Mesenchymal stem cell (in vitro differentiated cells and primary cell): ENCODE measurements around the gene AFDN.

Experiments used
- DNase-seq: peaks from one replicate; pipeline ENCODE4 v3.0.0-alpha.2; 2013
- H2AFZ ChIP-seq: one replicate; pipeline ENCODE4 v1.6.1; 2013; ENCODE audit warnings: low read depth, mild to moderate bottlenecking, control low read depth, inconsistent platforms, low read length, moderate library complexity
- H2AK5ac ChIP-seq: 2 replicates; pipeline ENCODE4 v1.6.1; 2013; ENCODE audit warnings: low read length, moderate library complexity, mild to moderate bottlenecking, inconsistent platforms; ENCODE audit not compliant: severe bottlenecking
- H2BK120ac ChIP-seq: one replicate; pipeline ENCODE4 v1.6.1; 2013; ENCODE audit warnings: low read depth, mild to moderate bottlenecking, inconsistent platforms, low read length, moderate library complexity
- H2BK12ac ChIP-seq, 2 experiments: one replicate each; pipeline ENCODE4 v1.6.1; 2013; ENCODE audit warnings: inconsistent platforms in 2 of 2, low read length in 2 of 2, mild to moderate bottlenecking in 2 of 2, moderate library complexity in 2 of 2, control low read depth in 1 of 2
- H2BK15ac ChIP-seq: one replicate; pipeline ENCODE4 v1.6.1; 2013; ENCODE audit warnings: mild to moderate bottlenecking, low read depth, inconsistent platforms; ENCODE audit not compliant: poor library complexity, severe bottlenecking
- H2BK5ac ChIP-seq: 2 replicates; pipeline ENCODE4 v1.6.1; 2013; ENCODE audit warnings: low read depth, mild to moderate bottlenecking, low read length, control low read depth, inconsistent platforms; ENCODE audit not compliant: poor library complexity, severe bottlenecking
- H3K14ac ChIP-seq, 2 experiments: one replicate each; pipeline ENCODE4 v1.6.1; 2013; ENCODE audit warnings: inconsistent platforms in 2 of 2, low read length in 2 of 2, control low read depth in 1 of 2, mild to moderate bottlenecking in 1 of 2, moderate library complexity in 1 of 2
- H3K18ac ChIP-seq, 2 experiments: one replicate each; pipeline ENCODE4 v1.6.1; 2013; ENCODE audit warnings: inconsistent platforms in 2 of 2, low read length in 2 of 2, control low read depth in 1 of 2, low read depth in 1 of 2, mild to moderate bottlenecking in 1 of 2
- H3K23ac ChIP-seq, 2 experiments: one replicate each; pipeline ENCODE4 v1.6.1; 2013; ENCODE audit warnings: inconsistent platforms in 2 of 2, low read length in 2 of 2, mild to moderate bottlenecking in 2 of 2, moderate library complexity in 2 of 2, control low read depth in 1 of 2
- H3K27ac ChIP-seq: 2 replicates; pipeline ENCODE4 v1.5.1; 2013; ENCODE audit warnings: mild to moderate bottlenecking, moderate library complexity, low read length, control low read depth, inconsistent platforms; ENCODE audit not compliant: poor library complexity, severe bottlenecking
- H3K27me3 ChIP-seq, 2 experiments: 2 replicates each; pipeline versions ENCODE4 v1.6.1 to v1.7.0; 2013; ENCODE audit warnings: low read length in 2 of 2, mild to moderate bottlenecking in 2 of 2, moderate library complexity in 2 of 2, control low read depth in 1 of 2, inconsistent platforms in 1 of 2; ENCODE audit not compliant: control insufficient read depth in 1 of 2, insufficient read depth in 1 of 2
- H3K36me3 ChIP-seq, 2 experiments: 2 replicates each; pipeline versions ENCODE4 v1.6.1 to v1.7.0; 2013; ENCODE audit warnings: low read length in 2 of 2, control low read depth in 1 of 2, inconsistent platforms in 1 of 2, low read depth in 1 of 2, mild to moderate bottlenecking in 1 of 2; ENCODE audit not compliant: insufficient read depth in 2 of 2, control insufficient read depth in 1 of 2
- H3K4ac ChIP-seq, 2 experiments: one replicate each; pipeline ENCODE4 v1.6.1; 2013; ENCODE audit warnings: inconsistent platforms in 2 of 2, low read length in 2 of 2, mild to moderate bottlenecking in 2 of 2, moderate library complexity in 2 of 2, control low read depth in 1 of 2, low read depth in 1 of 2
- H3K4me1 ChIP-seq: 2 replicates; pipeline ENCODE4 v1.6.1; 2013; ENCODE audit warnings: low read depth, low read length, control low read depth; ENCODE audit not compliant: control insufficient read depth, insufficient read depth
- H3K4me2 ChIP-seq: 2 replicates; pipeline ENCODE4 v1.6.1; 2013; ENCODE audit warnings: low read length, mild to moderate bottlenecking, inconsistent platforms; ENCODE audit not compliant: poor library complexity, severe bottlenecking
- H3K4me3 ChIP-seq, 2 experiments: 2 replicates each; pipeline versions ENCODE4 v1.5.1 to v1.7.0; 2013; ENCODE audit warnings: low read length in 2 of 2, mild to moderate bottlenecking in 2 of 2, control low read depth in 1 of 2, low read depth in 1 of 2; ENCODE audit not compliant: insufficient read depth in 1 of 2
- H3K79me1 ChIP-seq: replicated peaks from 2 replicates; pipeline ENCODE4 v1.6.1; 2013; ENCODE audit warnings: mild to moderate bottlenecking, control low read depth, low read length, inconsistent platforms; ENCODE audit not compliant: poor library complexity, severe bottlenecking
- H3K9ac ChIP-seq: 2 replicates; pipeline ENCODE4 v1.7.0; 2013; ENCODE audit warnings: mild to moderate bottlenecking, low read length, moderate library complexity
- H3K9me3 ChIP-seq: 2 replicates; pipeline ENCODE4 v1.7.0; 2013; ENCODE audit warnings: mild to moderate bottlenecking, low read length; ENCODE audit not compliant: control insufficient read depth
- H4K8ac ChIP-seq: one replicate; pipeline ENCODE4 v1.6.1; 2013; ENCODE audit warnings: inconsistent platforms, mild to moderate bottlenecking, low read length, moderate library complexity
- H4K91ac ChIP-seq: one replicate; pipeline ENCODE4 v1.6.1; 2013; ENCODE audit warnings: mild to moderate bottlenecking, low read length, inconsistent platforms
- WGBS: methylation state at CpG from one replicate; pipeline ENCODE4 v1.1.7; 2013; ENCODE audit warnings: mixed read lengths; 5-methylcytosine and 5-hydroxymethylcytosine counted together

AFDN gene

GRCh38 chr6:167934426-167934864 is 107.7 kb downstream of the AFDN start:
- Histone ChIP-seq H2AFZ (no peak overlapping the region), H2BK5ac (no peak overlapping the region), H3K9me3 (no peaks in the 10 kb centered on the region), H2AK5ac (peak overlapping the region; percentile 68), H3K4me1 (peaks cover 15% of the 10 kb centered on the region), H2BK12ac (no peak overlapping the region), H4K91ac (no peak overlapping the region), H3K4ac (no peak overlapping the region), H3K14ac (no peak overlapping the region), H2BK15ac (no peak overlapping the region), H3K36me3 (peaks cover 3 to 19% of the 10 kb centered on the region in 2 experiments), H3K79me1 (peaks cover 18% of the 10 kb centered on the region), H2BK120ac (no peak overlapping the region), H3K18ac (no peak overlapping the region), H4K8ac (no peak overlapping the region), H3K23ac (no peak overlapping the region), H3K4me2 (no peak overlapping the region), H3K9ac (no peak overlapping the region), H3K27ac (no peak overlapping the region), H3K27me3 (no peaks in the 10 kb centered on the region), H3K4me3 (no peak overlapping the region)
- DNase-seq, result no peak
- WGBS, result 100% methylated on average over 6 of the region's 7 CpGs

- Histone ChIP-seq H2BK12ac (no peak overlapping the region), H3K4me2 (no peak overlapping the region), H3K4ac (no peak overlapping the region), H3K9ac (no peak overlapping the region), H3K27me3 (no peaks in the 10 kb centered on the region), H2AK5ac (no peak overlapping the region), H3K23ac (no peak overlapping the region), H2BK15ac (no peak overlapping the region), H4K8ac (no peak overlapping the region), H3K27ac (no peak overlapping the region), H2BK120ac (no peak overlapping the region), H2BK5ac (no peak overlapping the region), H4K91ac (no peak overlapping the region), H3K79me1 (peaks cover 18% of the 10 kb centered on the region), H3K4me3 (no peak overlapping the region), H3K18ac (no peak overlapping the region), H3K36me3 (peaks cover 3 to 12% of the 10 kb centered on the region in 2 experiments), H3K14ac (no peak overlapping the region), H3K4me1 (peaks cover 8% of the 10 kb centered on the region), H2AFZ (no peak overlapping the region), H3K9me3 (no peaks in the 10 kb centered on the region)
- DNase-seq, result no peak
- no CpG with 5 or more reads among the region's 2 CpGs for WGBS
Observed at GRCh38 chr6:167936051-167936450, 109.3 kb downstream of the AFDN start.

- no peak overlapping the region for H3K14ac ChIP-seq
- 87% methylated on average over 2 of the region's 2 CpGs for whole genome bisulfite sequencing
- no peak overlapping the region for H2AFZ ChIP-seq
- H3K79me1 ChIP-seq, result peaks cover 19% of the 10 kb centered on the region
- no peak overlapping the region for H3K4ac ChIP-seq
- H2BK15ac ChIP-seq, result no peak overlapping the region
- H3K27ac ChIP-seq, result no peak overlapping the region
- H3K23ac ChIP-seq, result no peak overlapping the region
- no peak overlapping the region for H3K4me2 ChIP-seq
- no peak overlapping the region for H3K9ac ChIP-seq
- H3K27me3 ChIP-seq, result no peaks in the 10 kb centered on the region
- H4K91ac ChIP-seq, result no peak overlapping the region
- H3K4me1 ChIP-seq, result peaks cover 5% of the 10 kb centered on the region
- no peak for DNase-seq
- no peak overlapping the region for H2AK5ac ChIP-seq
- no peak overlapping the region for H2BK120ac ChIP-seq
- H3K18ac ChIP-seq, result no peak overlapping the region
- no peak overlapping the region for H3K4me3 ChIP-seq
- H4K8ac ChIP-seq, result no peak overlapping the region
- peaks cover 3 to 5% of the 10 kb centered on the region in 2 experiments for H3K36me3 ChIP-seq
- H3K9me3 ChIP-seq, result no peaks in the 10 kb centered on the region
- no peak overlapping the region for H2BK5ac ChIP-seq
- no peak overlapping the region for H2BK12ac ChIP-seq
Observed at GRCh38 chr6:167937301-167937700, 110.6 kb downstream of the AFDN start.

- H3K18ac ChIP-seq, result no peak overlapping the region
- no peak overlapping the region for H2BK12ac ChIP-seq
- H3K23ac ChIP-seq, result no peak overlapping the region
- no peak overlapping the region for H2BK15ac ChIP-seq
- no peak overlapping the region for H3K9ac ChIP-seq
- no peak overlapping the region for H3K4ac ChIP-seq
- no peak overlapping the region for H4K91ac ChIP-seq
- H3K4me2 ChIP-seq, result no peak overlapping the region
- no peak overlapping the region for H2BK120ac ChIP-seq
- H3K27me3 ChIP-seq, result no peaks in the 10 kb centered on the region
- 87% methylated on average over 5 of the region's 5 CpGs for WGBS
- H4K8ac ChIP-seq, result no peak overlapping the region
- peaks cover 3 to 10% of the 10 kb centered on the region in 2 experiments for H3K36me3 ChIP-seq
- peaks cover 5% of the 10 kb centered on the region for H3K4me1 ChIP-seq
- peaks cover 19% of the 10 kb centered on the region for H3K79me1 ChIP-seq
- H2BK5ac ChIP-seq, result no peak overlapping the region
- no peak for DNase-seq
- H3K4me3 ChIP-seq, result no peak overlapping the region
- H3K14ac ChIP-seq, result no peak overlapping the region
- H3K27ac ChIP-seq, result no peak overlapping the region
- no peaks in the 10 kb centered on the region for H3K9me3 ChIP-seq
- no peak overlapping the region for H2AK5ac ChIP-seq
- H2AFZ ChIP-seq, result no peak overlapping the region
Observed at GRCh38 chr6:167937948-167938911, 111.5 kb downstream of the AFDN start.
